HEK293T (cell line): ENCODE measurements around the gene CSNK2A1.

Source experiments
- BHLHE40 ChIP-seq: fragments of 450-650 bp; IDR thresholded peaks from 2 replicates; pipeline ENCODE4 v1.6.1; 2016; ENCODE audit warnings: mild to moderate bottlenecking, moderate library complexity, borderline replicate concordance
- CTBP1 ChIP-seq: fragments of 450-650 bp; IDR thresholded peaks from 2 replicates; pipeline ENCODE4 v1.6.1; 2016; ENCODE audit warnings: borderline replicate concordance
- ELF4 ChIP-seq: fragments of 450-650 bp; IDR thresholded peaks from 2 replicates; pipeline ENCODE4 v1.6.1; 2017; ENCODE audit warnings: antibody characterized with exemption
- FOXA1 ChIP-seq: fragments of 450-650 bp; IDR thresholded peaks from 2 replicates; pipeline ENCODE4 v1.6.1; 2016; ENCODE audit warnings: mild to moderate bottlenecking
- FOXK2 ChIP-seq: fragments of 450-650 bp; IDR thresholded peaks from 2 replicates; pipeline ENCODE4 v1.6.1; 2016; ENCODE audit warnings: mild to moderate bottlenecking
- FOXM1 ChIP-seq: fragments of 450-650 bp; IDR thresholded peaks from 2 replicates; pipeline ENCODE4 v1.6.1; 2017; ENCODE audit warnings: mild to moderate bottlenecking, borderline replicate concordance
- LEF1 ChIP-seq: fragments of 450-650 bp; IDR thresholded peaks from 2 replicates; pipeline ENCODE4 v1.6.1; 2017; ENCODE audit warnings: mild to moderate bottlenecking, borderline replicate concordance
- NFRKB ChIP-seq: fragments of 450-650 bp; IDR thresholded peaks from 2 replicates; pipeline ENCODE4 v1.6.1; 2016; ENCODE audit warnings: mild to moderate bottlenecking, moderate library complexity
- SP1 ChIP-seq: fragments of 450-650 bp; IDR thresholded peaks from 2 replicates; pipeline ENCODE4 v1.6.1; 2017
- SUZ12 ChIP-seq: fragments of 450-650 bp; IDR thresholded peaks from 2 replicates; pipeline ENCODE4 v1.6.1; 2016; ENCODE audit warnings: mild to moderate bottlenecking
- ZNF384 ChIP-seq: fragments of 450-650 bp; IDR thresholded peaks from 2 replicates; pipeline ENCODE4 v1.6.1; 2016

GRCh38 chr20:430091-430999 is 113.2 kb downstream of the CSNK2A1 start:
- TF ChIP-seq SUZ12 (no peak), FOXM1 (no peak), FOXK2 (no peak), BHLHE40 (no peak), NFRKB (no peak), ZNF384 (no peak), FOXA1 (no peak), ELF4 (no peak), CTBP1 (no peak), SP1 (no peak), LEF1 (no peak)
